Stimulated activated CD8-positive, alpha-beta memory T cell treated with anti-CD3 and anti-CD28 coated beads, Interleukin-7, amount 100 ng/mL, for 48 hours (primary cell): ENCODE measurements around the gene TNNT2.

ENCODE experiments used
- DNase-seq, 2 donors: peaks; one replicate each; pipeline ENCODE4 v3.0.0-alpha.2; 2020; ENCODE audit warnings: low read depth in 1 of 2; ENCODE audit errors: extremely low read depth in 1 of 2

TNNT2 gene

GRCh38 chr1:201318504-201319340 is 58.8 kb downstream of the TNNT2 start:
- DNase-seq, result no peak

GRCh38 chr1:201317551-201317950 is 59.9 kb downstream of the TNNT2 start:
- no peak for DNase-seq

- no peak for DNase-seq
Measured at GRCh38 chr1:201316556-201316955, 60.9 kb downstream of the TNNT2 start.

- no peak for DNase-seq
Measured at GRCh38 chr1:201313086-201313485, 64.4 kb downstream of the TNNT2 start.

GRCh38 chr1:201312298-201312697 is 65.2 kb downstream of the TNNT2 start:
- no peak for DNase-seq

GRCh38 chr1:201311356-201312011 is 66.0 kb downstream of the TNNT2 start:
- DNase-seq, result no peak

GRCh38 chr1:201310986-201311355 is 66.5 kb downstream of the TNNT2 start:
- no peak for DNase-seq

GRCh38 chr1:201310251-201310985 is 67.1 kb downstream of the TNNT2 start:
- no peak for DNase-seq

- no peak for DNase-seq
Measured at GRCh38 chr1:201309416-201309815, 68.1 kb downstream of the TNNT2 start.
